Fibroblast of lung (primary cell): ENCODE data around the gene PSMC1. TPM values are rescaled to one million over a fixed set of nuclear protein-coding genes. Genes with fewer than 3 reads are reported as not detected.

Experiments used
- DNase-seq, 2 donors: peaks; one replicate each; pipeline versions ENCODE4 v3.0.0 to v3.0.0-alpha.2; 2010; ENCODE audit warnings: low read depth in 2 of 2
- H2AFZ ChIP-seq: 2 replicates; pipeline ENCODE4 v1.5.1; 2012; ENCODE audit warnings: low read length, control low read depth, inconsistent platforms
- H3K27ac ChIP-seq: 2 replicates; pipeline ENCODE4 v1.5.1; 2011; ENCODE audit warnings: low read length, control low read depth; ENCODE audit not compliant: insufficient read depth
- H3K27me3 ChIP-seq: 2 replicates; pipeline ENCODE4 v1.5.1; 2011; ENCODE audit warnings: mild to moderate bottlenecking, low read length; ENCODE audit not compliant: control insufficient read depth, insufficient read depth
- H3K36me3 ChIP-seq: 2 replicates; pipeline ENCODE4 v1.5.1; 2011; ENCODE audit warnings: low read length; ENCODE audit not compliant: control insufficient read depth, insufficient read depth
- H3K4me1 ChIP-seq: 2 replicates; pipeline ENCODE4 v1.5.1; 2011; ENCODE audit warnings: low read length; ENCODE audit not compliant: control insufficient read depth, insufficient read depth; ENCODE audit errors: extremely low read depth
- H3K4me2 ChIP-seq: 2 replicates; pipeline ENCODE4 v1.5.1; 2011; ENCODE audit warnings: low read length, control low read depth; ENCODE audit not compliant: insufficient read depth; ENCODE audit errors: extremely low read depth
- H3K4me3 ChIP-seq, 4 experiments: fragments of 200-600 bp in 1 of 4; sonication (generic) in 1 of 4; replicated peaks in 1 of 4; 2 replicates each; pipeline ENCODE4 v1.5.1; 2011 to 2016; ENCODE audit warnings: low read length in 4 of 4, low read depth in 3 of 4, mild to moderate bottlenecking in 3 of 4, control low read depth in 2 of 4, inconsistent platforms in 1 of 4, mixed read lengths in 1 of 4; ENCODE audit not compliant: insufficient read depth in 1 of 4; ENCODE audit errors: control extremely low read depth in 1 of 4
- H3K79me2 ChIP-seq: 2 replicates; pipeline ENCODE4 v1.5.1; 2012; ENCODE audit warnings: mild to moderate bottlenecking, low read length, inconsistent platforms; ENCODE audit not compliant: control insufficient read depth, insufficient read depth
- H3K9ac ChIP-seq: 2 replicates; pipeline ENCODE4 v1.5.1; 2011; ENCODE audit warnings: mild to moderate bottlenecking, low read length, control low read depth; ENCODE audit not compliant: insufficient read depth
- H3K9me3 ChIP-seq: 2 replicates; pipeline ENCODE4 v1.5.1; 2012; ENCODE audit warnings: low read depth, low read length; ENCODE audit not compliant: control insufficient read depth, insufficient read depth
- H4K20me1 ChIP-seq: 2 replicates; pipeline ENCODE4 v1.5.1; 2011; ENCODE audit warnings: low read length; ENCODE audit not compliant: control insufficient read depth, insufficient read depth; ENCODE audit errors: extremely low read depth
- CTCF ChIP-seq, 2 donors: IDR thresholded peaks in 1 of 2; conservative IDR thresholded peaks in 1 of 2; 1 replicate in 1 of 2; 2 replicates in 1 of 2; pipeline ENCODE4 v1.5.1; 2011 to 2012; ENCODE audit warnings: low read length in 2 of 2, control low read depth in 1 of 2, inconsistent platforms in 1 of 2, low read depth in 1 of 2, mild to moderate bottlenecking in 1 of 2
- EZH2 ChIP-seq: IDR thresholded peaks from 2 replicates; pipeline ENCODE4 v1.5.1; 2012; ENCODE audit warnings: low read length, control low read depth, mild to moderate bottlenecking; ENCODE audit errors: missing control alignments
- polyA plus RNA-seq, 2 donors: library from polyadenylated mRNA; depleted of rRNA in 1 of 2; stranded (reverse) in 1 of 2; unstranded in 1 of 2; fragments of >200 nt; gene quantifications; 2 replicates each; pipeline ENCODE4 v1.2.1, GENCODE V29; 2011 to 2012; ENCODE audit warnings: missing spikeins in 1 of 2
- total RNA-seq: library from RNA; depleted of rRNA; stranded (reverse); fragments of >200 nt; gene quantifications from 2 replicates; pipeline ENCODE4 v1.2.1, GENCODE V29; 2014

Gene PSMC1
- total and polyA plus RNA-seq, 2 donors (not counting 1 experiment from before 2014, with no cell fraction given) = 112 to 274 TPM

GRCh38 chr14:90274019-90274418 is 17.7 kb downstream of the PSMC1 start:
- Histone ChIP-seq H4K20me1 (no peaks in the 10 kb centered on the region), H3K4me2 (no peak overlapping the region), H3K9ac (no peak overlapping the region), H3K27ac (no peak overlapping the region), H3K27me3 (no peaks in the 10 kb centered on the region), H2AFZ (no peak overlapping the region), H3K9me3 (no peaks in the 10 kb centered on the region), H3K79me2 (no peaks in the 10 kb centered on the region), H3K4me1 (peaks cover 5% of the 10 kb centered on the region), H3K4me3 (no peak overlapping the region), H3K36me3 (peaks cover 19% of the 10 kb centered on the region)
- no peak for TF ChIP-seq EZH2
- no peak for TF ChIP-seq CTCF (conservative IDR thresholded peaks at IDR 0.05 in 1 of 2, IDR thresholded peaks at IDR 0.05 in 1 of 2; ENCODE audit: low read depth in 1 of 2, low read length in 2 of 2)
- no peak for DNase-seq

- peak; percentile 37 to 90 for DNase-seq
- Histone ChIP-seq H2AFZ (no peak overlapping the region), H3K79me2 (no peaks in the 10 kb centered on the region), H3K27ac (no peak overlapping the region), H3K36me3 (peaks cover 19% of the 10 kb centered on the region), H3K9ac (no peak overlapping the region), H3K9me3 (no peaks in the 10 kb centered on the region), H3K4me1 (peaks cover 5% of the 10 kb centered on the region), H3K27me3 (no peaks in the 10 kb centered on the region), H4K20me1 (no peaks in the 10 kb centered on the region), H3K4me3 (no peak overlapping the region), H3K4me2 (no peak overlapping the region)
- no peak for TF ChIP-seq EZH2
- no peak for TF ChIP-seq CTCF (conservative IDR thresholded peaks at IDR 0.05 in 1 of 2, IDR thresholded peaks at IDR 0.05 in 1 of 2; ENCODE audit: low read depth in 1 of 2, low read length in 2 of 2)
Observed at GRCh38 chr14:90274808-90275457, 18.6 kb downstream of the PSMC1 start.

- H3K4me2 ChIP-seq = no peak overlapping the region
Observed at GRCh38 chr14:90275458-90275814, 19.1 kb downstream of the PSMC1 start.

More at GRCh38 chr14:90275458-90275814, 19.1 kb downstream of the PSMC1 start:
- H3K9ac ChIP-seq = no peak overlapping the region
- no peak overlapping the region for H3K4me3 ChIP-seq
- peaks cover 5% of the 10 kb centered on the region for H3K4me1 ChIP-seq
- TF ChIP-seq EZH2 = no peak
- DNase-seq = no peak
- no peaks in the 10 kb centered on the region for H3K9me3 ChIP-seq
- no peak overlapping the region for H2AFZ ChIP-seq
- peaks cover 15% of the 10 kb centered on the region for H3K36me3 ChIP-seq
- H3K79me2 ChIP-seq = no peaks in the 10 kb centered on the region
- peak overlapping the region; percentile 8 for H3K27ac ChIP-seq
- H4K20me1 ChIP-seq = no peaks in the 10 kb centered on the region
- H3K27me3 ChIP-seq = no peaks in the 10 kb centered on the region
